Aorta (tissue), 5 donors: ENCODE measurements around the gene ZSCAN20. TPM values are rescaled to one million over a fixed set of nuclear protein-coding genes. Genes with fewer than 3 reads are reported as not detected.
"Not testable (repeated sequence)": the region's sequence is repeated elsewhere in the genome, so short reads cannot be mapped to it uniquely, and the experiment has no call there.

ENCODE experiments used
- ATAC-seq: fragments of 200-7000 bp; cut with Tn5 transposase; one replicate; pipeline ENCODE4 v1.9.1; 2022; ENCODE audit warnings: moderate library complexity; ENCODE audit not compliant: low FRiP score
- DNase-seq, 2 donors: peaks; one replicate each; pipeline ENCODE4 v3.0.0-alpha.2; 2020
- H3K27ac ChIP-seq, 2 donors: one replicate each; pipeline ENCODE4 v1.5.1; 2013; ENCODE audit warnings: low read length in 2 of 2, mild to moderate bottlenecking in 2 of 2, moderate library complexity in 2 of 2, control low read depth in 1 of 2, inconsistent platforms in 1 of 2, low read depth in 1 of 2
- H3K27me3 ChIP-seq, 2 donors: one replicate each; pipeline ENCODE4 v1.6.1; 2013; ENCODE audit warnings: control low read depth in 1 of 2, low read length in 1 of 2, mild to moderate bottlenecking in 1 of 2, moderate library complexity in 1 of 2; ENCODE audit not compliant: insufficient read depth in 2 of 2, control insufficient read depth in 1 of 2
- H3K36me3 ChIP-seq, 2 donors: one replicate each; pipeline ENCODE4 v1.6.1; 2013; ENCODE audit warnings: control low read depth in 1 of 2, low read length in 1 of 2, mild to moderate bottlenecking in 1 of 2; ENCODE audit not compliant: insufficient read depth in 2 of 2, control insufficient read depth in 1 of 2
- H3K4me1 ChIP-seq, 2 donors: one replicate each; pipeline ENCODE4 v1.6.1; 2013; ENCODE audit warnings: low read length in 2 of 2, control low read depth in 1 of 2, mild to moderate bottlenecking in 1 of 2, moderate library complexity in 1 of 2; ENCODE audit not compliant: insufficient read depth in 2 of 2, control insufficient read depth in 1 of 2
- H3K4me3 ChIP-seq, 2 donors: one replicate each; pipeline ENCODE4 v1.5.1; 2013; ENCODE audit warnings: low read length in 2 of 2, control low read depth in 1 of 2, mild to moderate bottlenecking in 1 of 2
- H3K9me3 ChIP-seq: one replicate; pipeline ENCODE4 v1.6.1; 2013; ENCODE audit warnings: mild to moderate bottlenecking, low read length; ENCODE audit not compliant: control insufficient read depth
- WGBS, 2 donors: extraction: QIAGEN DNeasy Blood & Tissue Kit; methylation state at CpG; one replicate each; pipeline ENCODE4 v1.1.7; 2013; 5-methylcytosine and 5-hydroxymethylcytosine counted together
- intact Hi-C, 2 donors: fragments of 100-400 bp; cut with DNase I; formaldehyde crosslinking; loops; one replicate each; pipeline versions ENCODE4 v1.14.2 to v1.15.0; 2022
- polyA plus RNA-seq, 2 donors: library from polyadenylated mRNA; stranded (reverse); fragments of 200-250 nt; gene quantifications; one replicate each; pipeline ENCODE4 v1.2.3, GENCODE V29; 2013
- total RNA-seq, 2 donors: library from RNA; stranded (reverse); fragmentation: NEBNext Ultra II Directional; extraction: Animal tissue kit (Norgen Biotek cat#: 25700); gene quantifications; one replicate each; pipeline ENCODE4 v1.2.1, GENCODE V29; 2021
- donor health status: healthy with polysubstance abuse.
- donor health status: Bipolar disorder and iron deficiency.
- donor health status: DM: no; HTN: no; CAD: no.
- donor health status: DM: no; HTN: no; CAD: no.
- donor health status: DM: yes; HTN: yes; CAD: no.

ZSCAN20 gene
- total and polyA plus RNA-seq, 4 donors: 2.1 to 8.0 (median 4.1) TPM

DNA sequence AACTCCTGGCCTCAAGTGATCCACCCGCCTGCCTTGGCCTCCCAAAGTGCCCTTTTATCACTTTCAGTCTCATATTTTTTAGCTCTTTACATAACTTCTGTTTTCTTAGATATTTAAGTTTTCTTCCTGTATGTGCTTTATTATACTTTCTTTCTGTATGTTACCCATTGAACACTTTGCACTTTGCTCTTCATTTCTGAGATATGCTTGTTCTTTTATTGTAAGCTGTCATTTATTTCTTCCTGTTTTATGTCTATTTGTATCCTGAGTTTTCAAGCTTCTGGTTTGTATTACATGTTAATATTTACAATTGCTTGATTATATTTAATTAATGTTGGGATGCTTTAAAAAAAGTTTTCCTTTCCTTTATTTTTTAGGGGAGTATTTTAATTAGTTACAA is 35.7 kb downstream of the ZSCAN20 start:
- Histone ChIP-seq H3K36me3 (no peaks in the 10 kb centered on the region), H3K4me3 (no peak overlapping the region), H3K9me3 (no peaks in the 10 kb centered on the region), H3K4me1 (no peaks in the 10 kb centered on the region), H3K27me3 (no peaks in the 10 kb centered on the region), H3K27ac (no peak overlapping the region)
- intact Hi-C loops: no loop called here
- 83 to 84% methylated on average over 1 of the region's 1 CpG for WGBS, 2 donors
- ATAC-seq: no peak
- DNase-seq: no peak

DNA sequence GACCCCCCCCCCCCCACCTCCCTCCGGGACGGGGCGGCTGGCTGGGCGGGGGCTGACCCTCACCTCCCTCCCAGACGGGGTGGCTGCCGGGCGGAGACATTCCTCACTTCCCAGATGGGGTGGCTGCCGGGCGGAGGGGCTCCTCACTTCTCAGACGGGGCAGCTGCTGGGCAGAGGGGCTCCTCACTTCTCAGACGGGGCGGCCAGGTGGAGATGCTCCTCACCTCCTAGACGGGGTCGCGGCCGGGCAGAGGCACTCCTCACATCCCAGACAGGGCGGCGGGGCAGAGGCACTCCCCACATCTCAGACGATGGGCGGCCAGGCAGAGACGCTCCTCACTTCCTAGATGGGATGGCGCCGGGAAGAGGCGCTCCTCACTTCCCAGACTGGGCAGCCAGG is 36.8 kb downstream of the ZSCAN20 start:
- intact Hi-C loops, ATAC-seq, H3K27ac ChIP-seq, H3K36me3 ChIP-seq, H3K4me3 ChIP-seq, H3K4me1 ChIP-seq, DNase-seq, H3K9me3 ChIP-seq, H3K27me3 ChIP-seq: not testable (repeated sequence)
- WGBS, 2 donors: 94 to 95% methylated on average over 15 to 24 of the region's 24 CpGs

- H3K27me3 ChIP-seq: no peaks in the 10 kb centered on the region
- no peak for DNase-seq
- intact Hi-C loops: no loop called here
- H3K9me3 ChIP-seq: no peaks in the 10 kb centered on the region
- H3K27ac ChIP-seq: no peak overlapping the region
- H3K4me3 ChIP-seq: no peak overlapping the region
- no peaks in the 10 kb centered on the region for H3K36me3 ChIP-seq
- no peak for ATAC-seq
- H3K4me1 ChIP-seq: no peaks in the 10 kb centered on the region
- 85 to 86% methylated on average over 6 of the region's 6 CpGs for WGBS, 2 donors
Observed at GRCh38 chr1:33512226-33513011, 40.0 kb downstream of the ZSCAN20 start.

DNA sequence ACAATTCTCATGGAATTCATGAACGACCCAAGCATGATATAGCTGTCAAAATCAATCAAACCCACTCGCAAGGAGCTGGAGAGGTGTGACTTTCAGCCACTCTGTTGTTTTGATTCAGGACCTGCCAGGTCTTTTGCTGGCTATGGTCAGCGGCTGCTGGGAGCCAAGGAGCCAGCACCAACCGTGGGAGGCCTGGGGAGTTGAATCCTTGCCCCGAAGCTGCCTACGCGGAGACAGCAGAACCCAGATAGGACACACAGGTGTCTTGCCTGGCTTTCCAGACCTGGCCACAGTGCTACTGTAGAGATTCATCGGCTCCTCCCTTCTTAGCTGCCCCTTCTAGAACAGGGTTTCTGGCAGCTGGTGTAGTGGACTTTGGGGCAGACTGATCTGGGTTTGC is 42.7 kb downstream of the ZSCAN20 start:
- Histone ChIP-seq H3K4me1 (no peaks in the 10 kb centered on the region), H3K27ac (no peak overlapping the region), H3K4me3 (no peak overlapping the region), H3K36me3 (no peaks in the 10 kb centered on the region), H3K9me3 (no peaks in the 10 kb centered on the region), H3K27me3 (no peaks in the 10 kb centered on the region)
- WGBS, 2 donors: 66 to 70% methylated on average over 8 of the region's 8 CpGs
- intact Hi-C loops: no loop called here
- no peak for DNase-seq
- ATAC-seq: no peak

- ATAC-seq (no peak), DNase-seq (no peak)
- no peaks in the 10 kb centered on the region for H3K4me1 ChIP-seq
- H3K27ac ChIP-seq: no peak overlapping the region
- intact Hi-C loops: no loop called here
- H3K27me3 ChIP-seq: no peaks in the 10 kb centered on the region
- no peaks in the 10 kb centered on the region for H3K36me3 ChIP-seq
- no peak overlapping the region for H3K4me3 ChIP-seq
- WGBS, 2 donors: 76 to 81% methylated on average over 2 of the region's 2 CpGs
- no peaks in the 10 kb centered on the region for H3K9me3 ChIP-seq
Observed at GRCh38 chr1:33515607-33516006, 43.2 kb downstream of the ZSCAN20 start.

GRCh38 chr1:33516428-33516827 is 44.0 kb downstream of the ZSCAN20 start:
- DNase-seq (no peak), ATAC-seq (no peak)
- intact Hi-C loops: no loop called here
- Histone ChIP-seq H3K4me3 (no peak overlapping the region), H3K36me3 (no peaks in the 10 kb centered on the region), H3K27me3 (no peaks in the 10 kb centered on the region), H3K9me3 (no peaks in the 10 kb centered on the region), H3K27ac (no peak overlapping the region), H3K4me1 (no peaks in the 10 kb centered on the region)
- WGBS, 2 donors: 86 to 89% methylated on average over 9 of the region's 9 CpGs

GRCh38 chr1:33516891-33517567 is 44.6 kb downstream of the ZSCAN20 start:
- no peak overlapping the region for H3K27ac ChIP-seq
- 72 to 86% methylated on average over 8 of the region's 8 CpGs for WGBS, 2 donors

DNA sequence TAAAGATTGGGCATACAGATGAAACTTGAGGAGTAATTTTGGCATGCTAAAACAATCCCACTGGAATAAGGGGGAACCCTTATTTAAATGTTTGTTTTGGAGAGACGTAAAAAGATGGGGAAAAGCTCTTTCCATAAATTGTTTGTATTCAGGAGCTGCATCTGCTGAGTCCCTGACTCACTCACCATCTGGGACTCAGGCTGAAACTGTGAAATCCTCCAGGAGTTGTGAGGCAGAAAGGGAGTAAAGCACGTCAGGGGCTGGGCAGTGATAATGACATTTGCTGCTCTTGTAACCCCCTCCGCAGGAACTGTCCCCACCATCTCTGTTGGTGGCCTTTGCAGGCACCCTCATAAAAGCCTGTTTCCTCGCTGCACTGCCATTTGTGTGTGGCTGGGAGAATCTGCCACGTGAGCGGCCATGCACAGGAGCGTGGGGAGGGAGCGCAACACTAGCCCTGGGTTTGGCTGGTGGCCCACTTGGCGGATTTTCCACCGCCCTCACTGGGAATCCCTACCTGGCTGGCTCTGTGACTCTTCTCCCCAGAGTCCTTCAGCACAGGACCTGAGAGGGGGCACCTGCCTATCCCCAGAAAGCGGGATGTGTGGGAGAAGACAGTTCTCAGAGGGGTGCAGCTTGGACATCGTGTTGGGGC is 45.3 kb downstream of the ZSCAN20 start:
- 70 to 77% methylated on average over 12 of the region's 12 CpGs for WGBS, 2 donors
- H3K4me3 ChIP-seq: no peak overlapping the region
- H3K27me3 ChIP-seq: no peaks in the 10 kb centered on the region
- H3K36me3 ChIP-seq: no peaks in the 10 kb centered on the region
- H3K4me1 ChIP-seq: no peaks in the 10 kb centered on the region
- no peaks in the 10 kb centered on the region for H3K9me3 ChIP-seq
- ATAC-seq (no peak), DNase-seq (no peak)
- intact Hi-C loops: no loop called here
- no peak overlapping the region for H3K27ac ChIP-seq

More at GRCh38 chr1:33516891-33517567, 44.6 kb downstream of the ZSCAN20 start:
- intact Hi-C loops: no loop called here
- no peak for ATAC-seq
- no peak overlapping the region for H3K4me3 ChIP-seq
- H3K9me3 ChIP-seq: no peaks in the 10 kb centered on the region
- no peak for DNase-seq
- no peaks in the 10 kb centered on the region for H3K27me3 ChIP-seq
- no peaks in the 10 kb centered on the region for H3K4me1 ChIP-seq
- H3K36me3 ChIP-seq: no peaks in the 10 kb centered on the region
